GM18520 (cell line): ENCODE results near the gene ZNRF3.

Experiments used
- ATAC-seq: cut with Tn5 transposase; IDR thresholded peaks from one replicate; pipeline ENCODE4 v1.9.1; 2021; ENCODE audit not compliant: unreplicated experiment

Gene ZNRF3

DNA sequence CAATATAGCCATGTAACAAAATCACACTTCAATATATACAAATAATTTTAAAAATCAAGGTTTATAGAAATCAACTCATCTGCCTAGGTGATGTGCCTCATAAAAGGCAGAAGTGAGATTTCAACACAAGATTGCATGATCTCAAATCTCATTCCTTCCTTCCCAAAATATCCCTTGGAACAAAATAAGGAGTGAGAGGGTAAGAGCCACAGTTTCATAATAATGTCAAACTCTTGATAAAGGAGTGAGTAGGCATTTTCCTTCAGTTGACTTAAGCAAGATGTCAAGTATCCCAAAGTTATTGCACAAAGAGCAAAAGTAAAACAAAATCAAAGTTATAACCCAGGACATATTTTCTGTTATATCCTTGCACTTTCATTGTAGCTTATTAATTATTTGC is 97.0 kb downstream of the ZNRF3 start:
- no peak for ATAC-seq

DNA sequence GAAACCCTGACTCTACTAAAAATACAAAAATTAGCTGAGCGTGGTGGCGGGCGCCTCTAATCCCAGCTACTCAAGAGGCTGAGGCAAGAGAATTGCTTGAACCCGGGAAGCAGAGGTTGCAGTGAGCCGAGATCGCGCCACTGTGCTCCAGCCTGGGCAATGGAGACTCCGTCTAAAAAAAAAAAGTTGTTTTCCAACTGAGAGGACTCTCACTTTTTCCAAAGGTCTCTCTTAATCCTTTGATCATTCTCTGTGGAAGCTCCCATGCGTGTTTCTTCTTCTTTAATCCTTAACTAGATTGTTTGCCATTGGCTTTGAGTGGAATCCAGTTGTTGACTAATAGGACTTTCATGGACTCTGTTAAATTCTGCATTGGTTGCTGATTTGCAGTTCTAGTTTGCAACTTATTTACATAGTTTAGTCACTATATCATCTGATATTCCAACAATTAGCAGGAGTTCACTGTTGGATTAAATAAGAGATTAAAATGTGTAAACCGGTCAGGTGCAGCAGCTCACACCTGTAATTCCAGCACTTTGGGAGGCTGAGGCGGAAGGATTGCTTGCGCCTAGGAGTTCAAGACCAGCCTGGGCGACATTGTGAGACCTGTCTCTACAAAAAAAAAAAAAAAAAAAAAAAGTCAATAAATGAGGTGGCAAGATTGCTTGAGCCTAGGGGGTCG is 98.6 kb downstream of the ZNRF3 start:
- no peak for ATAC-seq

DNA sequence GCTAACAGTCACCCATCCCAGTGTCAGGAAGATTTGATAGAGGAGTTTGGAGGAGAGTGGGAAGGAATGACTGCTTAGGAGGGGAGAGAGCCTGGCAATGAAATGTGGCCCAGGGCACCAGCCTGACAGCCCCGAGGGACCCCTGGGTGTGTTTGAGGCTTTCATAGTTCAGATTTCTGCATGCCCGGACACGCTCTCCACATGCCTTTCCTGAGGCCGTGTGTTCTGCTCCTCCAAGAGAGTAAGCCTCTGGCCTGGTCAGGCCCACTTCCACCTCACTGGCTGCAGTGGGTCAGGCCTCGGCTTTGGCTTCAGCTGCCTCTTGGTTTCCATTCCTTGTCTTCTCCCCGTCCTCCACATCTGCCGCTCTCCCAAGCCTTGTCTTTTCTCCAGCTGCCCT is 99.8 kb downstream of the ZNRF3 start:
- no peak for ATAC-seq

DNA sequence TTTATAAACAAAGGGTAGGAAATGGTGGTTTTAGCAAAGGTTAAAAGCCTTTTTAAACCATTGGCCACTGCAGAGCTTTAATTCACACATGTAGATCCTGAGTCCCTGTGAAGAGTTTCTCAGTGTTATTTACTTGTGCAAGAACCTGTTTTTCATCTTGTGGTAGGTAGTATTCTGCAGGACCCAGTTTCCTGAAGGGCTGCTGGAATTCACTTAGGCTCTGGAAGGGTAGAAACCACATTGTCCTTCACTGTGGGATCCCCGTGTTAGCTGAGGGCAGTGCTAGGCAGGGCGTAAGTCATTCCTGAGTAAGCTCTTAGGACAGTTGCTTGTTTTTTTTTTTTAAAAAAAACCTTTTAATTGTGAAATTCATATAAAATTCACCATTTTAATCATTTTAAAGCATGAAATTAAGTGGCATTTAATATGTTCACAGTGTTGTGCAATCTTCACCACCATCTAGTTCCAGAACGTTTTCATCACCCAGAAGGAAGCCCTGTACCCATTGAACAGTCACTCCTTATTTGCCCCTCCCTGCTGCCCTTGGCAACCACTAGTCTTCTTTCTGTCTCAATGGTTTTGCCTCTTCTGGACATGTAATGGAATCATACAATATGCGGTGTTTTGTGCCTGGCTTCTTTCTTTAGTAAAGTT is 100.5 kb downstream of the ZNRF3 start:
- no peak for ATAC-seq

DNA sequence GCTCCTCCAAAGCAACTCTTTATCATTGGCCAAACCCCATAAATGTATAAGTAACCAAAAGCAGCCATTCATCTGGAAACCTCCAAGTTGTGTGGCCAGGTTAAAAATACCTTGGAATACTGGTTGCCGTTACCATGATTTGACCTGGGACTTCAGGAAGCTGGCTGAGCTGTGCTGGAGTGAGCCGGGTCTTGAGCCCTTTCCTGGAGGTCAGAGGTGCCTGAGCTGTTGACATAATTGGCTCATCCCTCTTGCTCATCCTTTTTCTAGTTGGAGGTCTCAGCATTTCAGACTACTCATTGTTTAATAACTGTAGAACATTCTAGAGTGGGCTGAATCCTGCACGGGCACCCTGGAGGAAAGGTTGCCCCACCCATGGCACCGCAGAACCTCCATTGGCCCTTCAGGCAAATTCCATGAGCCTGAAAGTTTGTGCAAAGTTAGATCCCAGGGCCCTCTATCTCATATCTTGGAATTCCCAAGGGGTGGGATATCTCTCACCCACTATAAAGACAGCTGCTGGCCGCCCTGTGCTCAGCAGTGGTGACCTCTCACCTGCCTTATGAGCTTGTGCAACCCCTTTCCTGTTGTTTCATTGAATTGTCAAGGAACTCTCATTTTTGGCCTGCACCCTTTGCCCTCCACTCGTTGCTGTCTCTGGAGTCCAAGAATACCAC is 101.2 kb downstream of the ZNRF3 start:
- ATAC-seq: no peak

DNA sequence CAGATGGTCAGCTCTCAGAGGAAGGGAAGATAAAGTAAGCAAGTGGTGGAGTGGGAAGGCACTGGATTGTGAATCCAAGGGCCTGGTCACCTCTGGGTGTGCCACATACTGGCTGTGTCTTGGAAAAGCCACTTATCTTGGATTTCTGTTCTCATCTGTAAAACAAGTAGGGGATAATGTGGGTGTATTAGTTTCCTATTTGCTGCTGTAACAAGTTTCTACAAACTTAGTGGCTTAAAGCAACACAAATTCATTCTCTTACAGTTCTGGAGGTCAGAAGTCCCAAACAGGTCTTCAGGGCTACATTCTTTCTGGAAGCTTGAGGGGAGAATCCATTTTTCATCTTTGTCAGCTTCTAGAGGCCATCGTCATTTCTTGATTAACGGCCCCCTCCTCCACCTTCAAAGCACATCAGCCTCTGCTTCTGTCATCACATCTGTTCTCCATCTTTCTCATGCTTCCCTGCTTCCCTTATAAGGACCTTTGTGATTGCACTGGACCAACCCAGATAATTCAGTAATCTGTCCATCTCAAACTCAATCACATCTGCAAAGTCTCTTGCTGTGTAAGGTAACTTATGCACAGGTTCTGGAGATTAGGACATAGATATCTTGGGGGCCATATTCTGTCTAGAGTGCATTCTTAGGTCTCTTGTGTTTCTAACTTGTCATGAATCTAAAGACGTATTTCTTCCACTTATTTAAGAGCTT is 102.4 kb downstream of the ZNRF3 start:
- ATAC-seq: no peak

DNA sequence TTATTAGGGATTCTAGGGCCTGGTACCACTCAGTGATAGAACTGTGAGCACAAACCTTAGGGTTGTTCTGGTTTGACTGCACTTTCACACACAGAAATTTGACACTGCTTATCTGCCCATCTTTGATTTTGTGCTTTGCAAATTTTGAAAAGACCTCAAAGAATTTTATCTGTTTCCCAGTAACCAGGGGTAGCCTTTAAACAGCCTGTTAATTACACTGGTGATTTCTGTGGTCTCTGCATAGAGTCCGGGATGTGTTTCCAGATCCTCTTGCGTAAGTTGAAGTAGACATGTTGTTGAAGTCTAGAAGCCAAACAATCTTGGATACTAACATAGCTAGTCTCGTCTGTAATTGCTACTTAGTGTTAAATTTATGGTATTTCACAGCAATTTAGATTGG is 103.0 kb downstream of the ZNRF3 start:
- ATAC-seq: no peak

DNA sequence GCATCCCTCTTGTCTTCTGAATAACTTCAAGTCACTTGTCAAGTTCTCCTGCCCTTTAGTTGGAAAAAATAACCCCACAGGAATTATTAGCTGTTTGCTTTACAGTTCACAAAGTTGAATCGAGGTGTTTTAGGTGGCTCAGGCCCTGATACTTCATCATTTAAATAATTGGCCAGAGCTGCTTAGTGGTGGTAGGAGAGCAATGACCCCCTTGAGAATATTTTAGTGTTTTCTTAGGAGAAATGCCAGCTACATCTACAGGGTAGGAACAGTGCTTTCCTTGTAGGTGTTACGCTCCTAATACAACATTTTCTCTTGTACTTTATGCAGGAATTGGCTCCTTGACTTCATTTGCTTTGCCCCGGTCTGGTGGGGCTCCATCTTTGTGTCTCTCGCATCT is 105.1 kb downstream of the ZNRF3 start:
- no peak for ATAC-seq

DNA sequence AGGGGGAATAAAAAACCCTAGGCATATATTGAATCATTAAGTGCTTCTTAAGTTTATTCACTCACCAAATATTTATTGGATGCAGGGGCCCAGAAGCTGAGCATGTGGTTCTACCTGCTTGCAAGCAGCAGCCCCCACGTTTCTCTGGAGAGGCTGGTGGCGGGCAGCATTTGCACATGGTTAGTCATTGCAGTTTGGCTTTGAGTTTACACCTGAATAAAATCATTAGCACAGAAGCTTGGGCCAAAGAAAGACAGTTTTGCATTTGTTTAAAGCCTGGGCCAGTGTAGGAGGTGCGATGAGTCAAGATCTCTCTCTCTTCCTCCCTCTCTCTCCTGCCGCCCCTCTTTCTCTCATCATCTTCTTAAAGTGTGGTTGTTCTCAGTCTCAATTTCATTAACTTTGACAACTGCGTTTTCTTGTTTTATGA is 105.7 kb downstream of the ZNRF3 start:
- ATAC-seq: no peak

DNA sequence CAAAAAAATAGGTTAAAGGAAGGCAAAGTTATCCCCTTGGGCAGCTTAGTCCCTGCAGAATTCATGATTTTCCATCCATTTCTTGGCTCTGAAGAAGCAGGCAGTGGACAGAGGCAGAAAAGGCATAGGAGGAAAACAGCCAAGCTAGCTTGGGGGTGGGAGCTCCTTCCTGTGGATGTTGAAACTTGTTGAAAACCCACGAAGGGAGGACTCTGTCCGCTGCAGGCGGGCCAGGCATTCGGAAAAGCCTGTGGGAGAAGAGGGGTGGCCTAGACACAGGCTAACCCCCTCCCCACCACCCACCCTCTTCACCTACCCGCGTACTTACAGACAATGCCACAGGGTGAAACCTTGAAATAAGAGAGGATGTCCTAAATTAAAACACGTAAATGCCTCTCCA is 106.1 kb downstream of the ZNRF3 start:
- no peak for ATAC-seq

DNA sequence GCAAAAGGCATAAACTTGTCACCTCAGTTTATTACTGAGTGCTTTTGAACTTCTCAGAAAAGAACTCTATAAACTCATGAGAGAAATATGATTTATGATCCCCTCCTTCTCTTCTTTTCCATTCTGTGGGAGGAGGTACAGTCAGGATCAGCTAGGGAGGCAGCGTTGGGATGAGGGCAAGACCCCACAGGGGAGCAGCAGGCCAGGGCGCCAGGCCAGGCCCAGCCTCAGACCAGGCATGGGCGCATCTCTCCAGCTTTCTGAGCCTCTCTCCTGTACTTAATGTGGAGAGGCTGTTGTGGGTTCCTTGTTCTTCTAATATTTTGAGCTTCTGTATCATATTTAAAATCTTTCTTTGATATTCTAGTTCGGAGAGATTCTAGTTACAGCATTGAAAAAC is 106.5 kb downstream of the ZNRF3 start:
- no peak for ATAC-seq

DNA sequence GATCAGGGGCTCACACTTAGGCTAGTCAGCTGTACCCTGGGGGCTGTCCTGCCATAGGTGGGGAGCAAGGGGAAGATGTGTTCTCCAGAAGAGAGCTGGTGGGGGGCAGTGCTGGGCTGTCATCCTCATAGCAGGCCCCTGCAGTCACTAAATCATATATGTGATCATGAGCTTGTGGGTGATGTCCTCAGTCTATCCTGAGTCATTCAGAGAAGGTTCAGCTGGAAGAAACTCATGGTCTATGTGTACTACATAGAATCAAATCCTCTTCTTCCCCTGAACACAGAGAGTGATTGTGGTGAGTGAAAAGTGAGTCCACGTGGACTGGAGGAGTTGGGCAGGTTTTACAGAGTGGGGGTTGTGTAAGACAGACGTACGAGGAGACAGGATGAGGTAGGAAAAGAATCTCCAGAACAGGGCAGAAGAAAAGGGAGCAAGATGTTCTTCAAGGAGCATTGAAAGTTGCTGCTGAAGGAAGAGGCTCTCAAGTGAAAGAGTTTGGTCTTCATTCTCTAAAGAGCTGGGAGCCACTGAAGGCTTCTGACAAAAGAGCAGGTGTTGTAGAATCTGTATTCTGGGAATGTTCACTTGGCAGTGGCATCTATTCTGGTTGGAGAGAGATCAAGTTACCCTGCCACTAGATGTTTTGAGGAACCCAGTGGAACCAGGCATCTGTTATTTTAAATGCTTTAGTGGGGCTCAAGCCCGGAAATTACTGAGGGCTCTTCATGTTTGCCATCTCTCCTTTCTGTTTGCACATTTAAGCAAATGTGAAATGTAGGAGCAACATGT is 109.4 kb downstream of the ZNRF3 start:
- ATAC-seq: no peak

DNA sequence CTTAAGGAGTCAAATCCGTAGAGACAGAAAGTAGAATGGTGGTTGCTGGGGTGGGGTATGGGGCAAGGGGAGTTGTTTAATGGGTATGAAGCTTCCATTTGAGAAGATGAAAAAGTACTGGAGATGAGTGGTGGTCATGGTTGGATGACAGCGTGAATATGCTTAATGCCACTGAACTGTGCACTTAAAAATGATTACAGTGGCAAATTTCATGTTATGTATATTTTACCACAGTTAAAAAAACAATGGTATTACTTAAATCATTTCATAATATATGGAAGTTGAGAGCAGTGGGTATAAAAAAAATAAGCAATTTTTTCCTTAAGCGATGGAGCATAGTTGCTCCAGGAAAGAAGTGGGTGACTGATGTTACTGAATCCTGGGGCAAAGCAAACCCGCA is 111.2 kb downstream of the ZNRF3 start:
- ATAC-seq: no peak

DNA sequence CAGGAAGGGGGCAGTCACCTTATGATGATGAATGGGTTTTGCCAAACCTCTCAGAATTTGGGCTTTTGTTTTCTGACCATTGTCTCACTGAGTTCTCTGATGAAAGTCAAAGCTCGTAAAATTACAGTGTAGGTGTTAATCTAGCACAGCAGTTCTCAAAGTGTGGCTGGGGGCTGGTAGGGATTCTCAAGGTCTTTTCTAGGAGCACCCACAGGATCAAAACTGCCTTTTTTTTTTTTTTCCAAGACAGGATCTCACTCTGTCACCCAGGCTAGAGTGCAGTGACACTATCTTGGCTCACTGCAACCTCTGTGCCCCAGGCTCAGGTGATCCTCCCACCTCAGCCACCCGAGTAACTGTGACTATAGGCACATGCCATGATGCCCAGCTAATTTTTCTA is 112.2 kb downstream of the ZNRF3 start:
- no peak for ATAC-seq

DNA sequence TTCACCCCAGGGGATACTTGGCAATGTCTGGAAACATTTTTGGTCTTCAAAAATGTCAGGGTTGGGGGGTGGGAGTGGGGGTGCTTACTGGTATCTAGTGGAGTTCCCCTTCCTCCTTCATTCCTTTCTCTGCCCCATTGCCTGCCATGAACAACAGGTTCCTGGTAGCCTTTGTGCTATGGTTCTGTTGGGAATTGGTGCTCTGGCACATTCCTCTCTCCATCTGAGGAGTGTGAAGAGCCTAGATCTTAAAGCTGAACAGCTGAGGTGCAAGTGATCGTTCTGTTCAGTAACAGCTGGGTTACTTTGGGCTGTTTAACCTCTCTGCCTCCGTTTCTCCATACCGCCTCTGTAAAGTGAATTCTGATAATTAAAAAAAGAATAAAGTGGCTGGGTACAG is 114.0 kb downstream of the ZNRF3 start:
- ATAC-seq: no peak

DNA sequence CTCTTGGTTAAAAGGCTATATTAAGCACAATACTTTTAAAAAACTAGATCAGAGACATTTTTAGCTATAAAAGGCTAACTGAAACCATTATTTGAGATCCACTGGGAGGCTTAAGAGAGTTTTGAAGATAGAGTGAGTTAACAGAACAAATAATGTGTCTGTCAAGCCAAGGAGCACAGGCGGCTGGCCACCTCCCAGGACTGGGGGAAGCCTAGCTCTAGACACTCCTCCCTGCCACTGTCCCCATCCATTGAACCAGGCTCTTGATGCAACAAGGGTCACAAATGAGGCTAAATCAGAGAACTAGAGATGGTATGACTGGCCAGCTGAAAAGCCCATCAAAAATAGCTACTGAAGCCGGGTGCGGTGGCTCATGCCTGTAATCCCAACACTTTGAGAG is 115.3 kb downstream of the ZNRF3 start:
- ATAC-seq: no peak

DNA sequence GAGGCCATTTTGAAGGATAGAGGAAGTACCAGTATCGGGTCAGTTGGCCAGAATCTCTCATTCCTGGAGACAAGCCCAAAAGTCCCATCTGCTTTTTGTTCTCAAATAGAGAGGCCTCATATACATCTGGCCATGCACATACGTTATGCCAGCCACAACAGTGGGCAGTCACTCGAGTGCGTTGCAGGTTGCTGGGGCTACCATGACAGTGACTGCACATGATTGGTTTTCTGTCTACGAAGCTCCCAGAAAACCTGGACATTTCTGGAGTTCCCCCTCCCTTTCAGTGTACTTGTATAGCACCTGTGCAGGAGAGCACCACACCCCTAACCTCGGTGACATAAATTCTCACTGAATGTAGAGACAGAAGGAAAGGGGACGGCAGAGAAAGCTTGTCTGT is 116.1 kb downstream of the ZNRF3 start:
- ATAC-seq: no peak

DNA sequence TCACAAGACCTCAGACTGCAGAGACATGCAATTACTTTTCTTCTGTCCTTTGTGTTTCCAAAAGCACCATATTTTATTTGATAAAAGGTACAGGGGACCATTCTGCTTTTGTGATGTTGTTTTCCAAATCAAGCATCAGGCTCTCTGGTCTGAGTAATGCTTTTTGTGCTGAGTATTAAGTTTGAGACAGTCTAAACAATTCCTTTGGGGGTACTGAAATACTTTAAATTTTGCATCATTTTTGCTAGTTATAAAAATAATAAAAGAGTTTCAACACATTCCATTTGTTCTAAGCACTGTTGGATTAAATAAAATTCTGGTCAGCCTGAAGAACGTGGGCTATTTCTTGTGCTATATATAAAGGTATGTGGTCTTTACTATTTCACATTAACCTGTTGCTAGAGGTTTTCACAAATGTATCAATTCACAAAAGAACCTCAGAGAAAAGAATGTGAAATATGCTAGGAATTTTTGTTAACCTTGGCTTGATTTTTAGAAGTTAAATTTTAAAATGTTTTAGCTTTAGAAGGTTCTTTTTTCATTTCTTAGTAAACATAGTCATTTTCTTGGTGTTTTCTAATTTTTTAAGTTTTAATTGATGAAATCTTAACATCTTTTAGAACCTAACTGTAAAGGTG is 116.7 kb downstream of the ZNRF3 start:
- no peak for ATAC-seq

DNA sequence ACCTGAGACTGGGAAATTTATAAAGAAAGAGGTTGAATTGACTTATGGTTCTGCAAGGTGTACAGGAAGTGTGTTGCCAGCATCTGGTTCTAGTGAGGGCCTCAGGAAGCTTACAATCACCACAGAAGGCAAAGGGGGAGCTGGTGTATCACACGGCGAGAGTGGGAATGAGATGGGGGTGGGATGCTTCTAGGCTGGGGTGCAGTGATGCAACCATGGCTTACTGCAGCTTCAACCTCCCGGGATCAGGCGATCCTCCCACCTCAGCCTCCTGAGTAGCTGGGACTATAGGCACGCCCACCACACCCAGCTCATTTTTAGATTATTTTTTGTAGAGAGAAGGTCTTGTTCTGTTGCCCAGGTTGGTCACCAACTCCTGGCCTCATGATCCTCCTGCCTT is 117.3 kb downstream of the ZNRF3 start:
- ATAC-seq: no peak

DNA sequence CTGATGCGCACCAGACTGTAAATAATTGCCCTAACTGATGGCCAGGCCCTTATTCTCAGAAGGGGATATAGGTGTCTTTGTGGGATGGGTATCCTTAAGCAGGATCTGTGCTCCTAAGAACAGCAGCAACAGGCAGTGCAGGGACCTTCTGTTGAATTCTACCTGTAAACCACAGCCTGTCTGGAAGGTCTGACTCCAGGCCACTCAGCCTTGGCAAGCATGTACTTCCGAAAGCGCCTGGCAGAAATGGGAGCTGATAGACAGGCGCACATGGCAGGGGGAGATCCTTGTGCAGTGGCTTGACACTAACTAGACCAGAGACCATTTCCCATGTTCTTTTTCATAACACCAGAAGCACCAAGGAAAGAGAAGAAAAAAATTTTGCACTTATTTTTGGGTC is 119.2 kb downstream of the ZNRF3 start:
- no peak for ATAC-seq

DNA sequence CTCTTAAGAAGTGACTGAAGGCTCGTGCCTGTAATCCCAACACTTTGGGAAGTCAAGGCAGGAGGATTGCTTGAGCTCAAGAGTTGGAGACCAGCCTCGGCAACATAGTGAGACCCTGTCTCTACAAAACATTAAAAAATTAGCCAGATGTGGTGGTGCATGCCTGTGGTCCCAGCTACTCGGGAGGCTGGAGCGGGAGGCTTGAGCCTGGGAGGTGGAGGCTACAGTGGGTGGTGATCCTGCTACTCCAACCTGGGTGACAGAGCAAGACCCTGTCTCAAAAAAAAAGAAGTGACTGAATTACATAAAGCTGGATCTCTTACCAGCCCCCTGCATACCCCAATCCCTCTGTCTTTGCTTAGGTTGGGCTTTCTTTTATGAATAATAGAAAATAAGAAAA is 120.2 kb downstream of the ZNRF3 start:
- no peak for ATAC-seq
